HG02798 (cell line): ENCODE data around the gene RAB23.

ENCODE experiments used
- ATAC-seq: cut with Tn5 transposase; IDR thresholded peaks from one replicate; pipeline ENCODE4 v1.9.1; 2021; ENCODE audit warnings: mild to moderate bottlenecking; ENCODE audit not compliant: unreplicated experiment, poor library complexity

RAB23 gene

DNA sequence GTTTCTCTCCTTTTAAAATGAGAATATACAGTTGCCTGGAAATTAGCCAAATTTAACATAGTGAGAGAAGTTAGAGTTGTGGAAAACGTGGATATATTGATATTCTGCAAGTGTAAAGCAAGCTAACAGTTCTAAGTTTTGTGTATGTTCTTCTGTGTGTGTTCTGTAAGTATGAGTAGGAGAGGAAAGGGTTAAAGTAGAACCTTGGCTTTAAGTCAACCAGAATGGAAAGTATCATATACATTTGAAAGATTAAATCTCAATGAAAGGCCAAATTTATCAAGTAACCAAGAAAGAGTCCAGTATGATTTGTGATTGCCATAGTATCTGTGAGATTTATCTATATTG is 80.0 kb downstream of the RAB23 start:
- ATAC-seq = no peak

DNA sequence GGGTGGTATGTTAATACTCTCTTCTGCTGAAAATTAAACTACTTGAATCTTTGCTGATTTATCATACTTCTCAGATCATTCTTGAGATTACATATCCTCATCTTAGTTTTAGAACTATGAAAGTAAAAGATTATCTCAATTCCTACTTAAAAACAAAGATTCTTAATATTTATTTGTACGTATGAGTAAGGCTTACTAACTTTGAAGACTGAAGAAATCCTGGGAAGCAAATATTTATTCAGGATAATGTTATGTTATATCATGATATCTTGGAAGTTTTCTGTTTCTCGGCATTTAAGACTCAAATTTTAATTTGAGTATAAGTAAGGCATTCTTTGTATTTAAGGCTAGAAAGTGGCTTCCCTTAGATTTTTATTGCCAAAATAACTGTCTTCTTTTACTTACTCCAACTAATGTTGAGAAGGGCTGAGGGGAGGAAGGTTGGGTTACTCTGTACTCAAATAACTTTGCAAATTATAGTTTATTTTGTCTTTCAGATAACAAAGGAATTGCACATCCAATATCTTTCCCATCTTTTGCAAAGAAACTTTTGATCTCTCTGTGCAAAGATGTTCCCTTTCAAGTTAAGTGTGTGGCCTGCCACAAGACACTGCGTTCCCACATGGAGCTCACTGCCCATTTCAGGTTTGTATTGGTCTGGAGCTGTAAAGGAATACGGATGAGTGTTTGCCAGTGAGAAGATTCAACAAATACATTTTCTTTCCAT is 80.5 kb downstream of the RAB23 start:
- ATAC-seq = no peak

DNA sequence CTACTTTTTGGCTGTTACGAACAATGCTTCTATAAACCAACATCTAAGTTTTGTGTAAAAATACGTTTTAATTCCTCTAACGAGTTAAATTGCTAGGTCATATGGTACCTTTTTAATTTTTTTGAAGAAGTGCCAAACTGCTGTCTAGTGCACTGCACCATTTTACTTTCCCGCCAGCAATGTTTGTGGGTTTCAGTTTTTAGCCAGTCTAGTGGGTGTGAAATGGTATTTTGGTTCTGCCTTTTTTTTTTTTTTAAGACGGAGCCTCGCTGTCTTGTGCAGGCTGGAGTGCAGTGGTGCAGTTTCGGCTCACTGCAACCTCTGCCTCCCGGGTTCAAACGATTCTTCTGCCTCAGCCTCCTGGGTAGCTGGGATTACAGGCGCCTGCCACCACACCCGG is 84.1 kb downstream of the RAB23 start:
- ATAC-seq = no peak

DNA sequence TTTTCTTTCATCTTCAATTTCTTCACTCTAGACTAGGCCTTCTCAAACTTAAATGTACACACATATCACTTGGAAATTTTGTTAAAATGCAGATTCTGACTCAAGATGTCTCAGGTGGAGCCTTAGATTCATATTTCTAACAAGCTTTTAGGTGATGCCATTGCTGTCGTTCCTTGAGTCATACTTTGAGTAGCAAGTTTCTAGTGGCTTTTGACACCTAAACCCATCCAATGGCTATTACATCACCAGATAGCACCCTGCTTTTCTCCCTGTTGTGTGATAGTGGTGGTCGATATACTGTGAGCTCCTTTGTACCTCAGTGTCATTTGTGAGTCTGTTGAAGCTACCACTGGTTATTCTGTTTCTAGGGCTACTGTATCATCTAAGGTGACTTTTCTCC is 84.8 kb downstream of the RAB23 start:
- ATAC-seq = no peak
